Osteocyte (in vitro differentiated cells): ENCODE results near the gene LRP1B. TPM values are rescaled to one million over a fixed set of nuclear protein-coding genes. Genes with fewer than 3 reads are reported as not detected.

Source experiments
- DNase-seq: peaks from one replicate; pipeline ENCODE4 v3.0.0; 2021; ENCODE audit warnings: mixed read lengths; ENCODE audit not compliant: unreplicated experiment; ENCODE audit errors: extremely low spot score
- H3K27ac Mint-ChIP-seq: one replicate; pipeline ENCODE4 v1.8.0; 2021; ENCODE audit warnings: mild to moderate bottlenecking, mixed read lengths; ENCODE audit not compliant: unreplicated experiment
- H3K27me3 Mint-ChIP-seq: one replicate; pipeline ENCODE4 v1.8.0; 2021; ENCODE audit warnings: mixed read lengths; ENCODE audit not compliant: unreplicated experiment
- H3K36me3 Mint-ChIP-seq: one replicate; pipeline ENCODE4 v1.8.0; 2021; ENCODE audit warnings: mixed read lengths; ENCODE audit not compliant: unreplicated experiment
- H3K4me1 Mint-ChIP-seq: one replicate; pipeline ENCODE4 v1.8.0; 2021; ENCODE audit warnings: mixed read lengths; ENCODE audit not compliant: unreplicated experiment
- H3K4me3 Mint-ChIP-seq: one replicate; pipeline ENCODE4 v1.8.0; 2021; ENCODE audit warnings: mild to moderate bottlenecking, moderate library complexity, mixed read lengths; ENCODE audit not compliant: unreplicated experiment
- H3K9me3 Mint-ChIP-seq: one replicate; pipeline ENCODE4 v1.8.0; 2021; ENCODE audit warnings: mixed read lengths; ENCODE audit not compliant: unreplicated experiment
- total RNA-seq: library from RNA; stranded (reverse); gene quantifications from 2 replicates; pipeline ENCODE4 v1.2.1, GENCODE V29; 2021
- TF ChIP-seq, protein P1 (sequence below): fragments of 200-600 bp; sonication (generic); IDR thresholded peaks from 2 replicates; pipeline ENCODE4 v1.5.0; 2021; ENCODE audit warnings: antibody characterized with exemption, mild to moderate bottlenecking, moderate library complexity

Gene LRP1B
- total RNA-seq, 1 donor from 2014 or later: 3.6 TPM

DNA sequence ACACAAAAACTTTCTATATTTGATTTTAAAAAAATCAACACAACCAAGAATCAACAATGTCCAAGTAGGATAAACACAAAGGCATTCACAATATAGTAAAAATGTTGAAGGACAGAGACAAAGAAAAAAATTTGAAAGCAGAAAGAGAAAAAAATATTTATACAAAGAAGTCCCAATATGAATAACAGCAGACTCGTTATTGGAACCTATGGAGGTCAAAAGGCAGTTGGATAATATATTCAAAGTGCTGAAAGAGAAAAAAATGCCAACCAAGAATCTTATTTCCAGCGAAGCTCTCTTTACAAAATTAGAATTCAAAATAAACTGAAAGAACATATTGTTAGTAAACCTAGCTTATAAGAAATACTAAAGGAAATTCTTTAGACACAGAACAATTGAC is 859.5 kb downstream of the LRP1B start:
- DNase-seq: no peak
- H3K4me1 Mint-ChIP-seq: no peaks in the 10 kb centered on the region
- H3K4me3 Mint-ChIP-seq: no peak overlapping the region

GRCh38 chr2:141264848-141265247 is 866.0 kb downstream of the LRP1B start:
- TF ChIP-seq, protein P1, sequence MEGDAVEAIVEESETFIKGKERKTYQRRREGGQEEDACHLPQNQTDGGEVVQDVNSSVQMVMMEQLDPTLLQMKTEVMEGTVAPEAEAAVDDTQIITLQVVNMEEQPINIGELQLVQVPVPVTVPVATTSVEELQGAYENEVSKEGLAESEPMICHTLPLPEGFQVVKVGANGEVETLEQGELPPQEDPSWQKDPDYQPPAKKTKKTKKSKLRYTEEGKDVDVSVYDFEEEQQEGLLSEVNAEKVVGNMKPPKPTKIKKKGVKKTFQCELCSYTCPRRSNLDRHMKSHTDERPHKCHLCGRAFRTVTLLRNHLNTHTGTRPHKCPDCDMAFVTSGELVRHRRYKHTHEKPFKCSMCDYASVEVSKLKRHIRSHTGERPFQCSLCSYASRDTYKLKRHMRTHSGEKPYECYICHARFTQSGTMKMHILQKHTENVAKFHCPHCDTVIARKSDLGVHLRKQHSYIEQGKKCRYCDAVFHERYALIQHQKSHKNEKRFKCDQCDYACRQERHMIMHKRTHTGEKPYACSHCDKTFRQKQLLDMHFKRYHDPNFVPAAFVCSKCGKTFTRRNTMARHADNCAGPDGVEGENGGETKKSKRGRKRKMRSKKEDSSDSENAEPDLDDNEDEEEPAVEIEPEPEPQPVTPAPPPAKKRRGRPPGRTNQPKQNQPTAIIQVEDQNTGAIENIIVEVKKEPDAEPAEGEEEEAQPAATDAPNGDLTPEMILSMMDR: no peak
- H3K36me3 Mint-ChIP-seq: no peaks in the 10 kb centered on the region
- no peak for DNase-seq

More for the DNA sequence above, 859.5 kb downstream of the LRP1B start:
- Mint-ChIP-seq H3K27me3 (no peaks in the 10 kb centered on the region), H3K36me3 (peaks cover 14% of the 10 kb centered on the region), H3K9me3 (peaks cover 32% of the 10 kb centered on the region), H3K27ac (no peak overlapping the region)
- TF ChIP-seq, protein P1: no peak

GRCh38 chr2:141260911-141261310 is 869.9 kb downstream of the LRP1B start:
- Mint-ChIP-seq H3K27ac (no peak overlapping the region), H3K9me3 (no peaks in the 10 kb centered on the region), H3K4me1 (peaks cover 3% of the 10 kb centered on the region), H3K36me3 (no peaks in the 10 kb centered on the region), H3K4me3 (no peak overlapping the region), H3K27me3 (no peaks in the 10 kb centered on the region)
- no peak for DNase-seq
- TF ChIP-seq, protein P1: no peak

More at GRCh38 chr2:141264848-141265247, 866.0 kb downstream of the LRP1B start:
- peaks cover 12% of the 10 kb centered on the region for H3K9me3 Mint-ChIP-seq
- H3K4me3 Mint-ChIP-seq: no peak overlapping the region
- H3K27me3 Mint-ChIP-seq: no peaks in the 10 kb centered on the region
- peaks cover 3% of the 10 kb centered on the region for H3K4me1 Mint-ChIP-seq
- no peak overlapping the region for H3K27ac Mint-ChIP-seq

- Mint-ChIP-seq H3K36me3 (no peaks in the 10 kb centered on the region), H3K4me1 (peaks cover 3% of the 10 kb centered on the region), H3K4me3 (no peak overlapping the region), H3K9me3 (no peaks in the 10 kb centered on the region), H3K27me3 (no peaks in the 10 kb centered on the region), H3K27ac (no peak overlapping the region)
- TF ChIP-seq, protein P1: no peak
- no peak for DNase-seq
Measured at GRCh38 chr2:141259683-141260082, 871.1 kb downstream of the LRP1B start.

DNA sequence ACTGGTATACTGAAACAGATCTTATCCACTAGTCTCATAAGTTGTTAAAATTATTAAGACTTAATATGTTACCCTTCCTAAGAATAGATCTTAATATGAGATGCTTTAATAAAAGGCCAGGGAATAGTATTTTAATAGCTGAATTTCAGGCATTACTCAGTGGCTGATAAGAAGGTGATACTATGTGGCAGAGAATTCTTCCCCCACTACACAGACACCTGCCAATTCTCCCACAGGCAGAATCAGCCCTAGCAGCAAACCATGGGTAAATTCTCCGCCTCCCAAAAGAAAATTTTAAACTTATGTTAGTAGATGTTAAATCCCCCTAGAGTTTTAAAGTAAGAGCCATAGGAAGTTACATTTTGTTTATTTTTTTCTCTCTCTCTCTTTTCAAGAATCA is 888.8 kb downstream of the LRP1B start:
- Mint-ChIP-seq H3K4me3 (no peak overlapping the region), H3K4me1 (no peaks in the 10 kb centered on the region), H3K27me3 (no peaks in the 10 kb centered on the region), H3K36me3 (no peaks in the 10 kb centered on the region), H3K27ac (no peak overlapping the region), H3K9me3 (no peaks in the 10 kb centered on the region)
- TF ChIP-seq, protein P1: no peak
- DNase-seq: no peak
